HG02623 (cell line): ENCODE measurements around the gene CGREF1.

Experiments
- ATAC-seq: cut with Tn5 transposase; IDR thresholded peaks from one replicate; pipeline ENCODE4 v1.9.1; 2021; ENCODE audit warnings: moderate library complexity; ENCODE audit not compliant: unreplicated experiment

The CGREF1 gene

DNA sequence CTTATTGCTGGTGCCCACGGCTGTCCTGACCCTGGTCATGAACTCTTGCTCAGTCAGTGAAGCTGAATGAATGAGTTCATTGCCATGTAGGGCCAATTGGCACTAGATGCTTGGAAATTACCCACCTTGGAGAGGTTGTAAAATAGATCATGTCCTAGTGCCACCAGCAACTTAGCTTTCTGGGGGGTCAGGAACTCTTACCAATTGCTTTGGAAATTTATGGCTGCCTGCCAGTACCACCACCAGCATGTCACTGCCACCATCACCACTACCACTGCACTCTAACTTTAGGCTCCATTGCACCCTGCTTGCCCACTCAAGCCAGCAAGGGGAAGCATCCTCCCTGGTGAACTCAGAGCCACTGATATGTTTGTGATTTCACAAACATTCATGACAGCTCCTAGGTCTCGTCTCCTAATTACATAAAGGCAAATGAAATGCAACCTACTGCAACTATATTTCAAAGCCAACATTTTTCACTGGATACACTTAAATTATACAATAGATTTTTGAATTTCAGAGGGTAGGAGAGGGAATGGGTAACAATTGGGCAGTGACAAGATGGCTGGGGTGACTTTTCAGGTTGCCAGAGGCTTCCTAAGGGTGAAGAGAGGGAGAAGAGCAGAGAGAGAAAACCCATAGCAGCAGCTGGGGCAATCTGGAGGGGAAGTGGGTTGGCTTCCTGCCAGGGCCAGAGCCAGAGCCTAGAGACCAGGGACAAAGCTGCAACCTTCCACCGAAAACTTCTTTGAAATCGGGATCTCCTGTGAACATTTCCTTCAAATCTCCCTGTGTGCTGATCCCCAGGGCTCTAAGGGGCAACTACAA lies 44.0 kb downstream of the CGREF1 start:
- no peak for ATAC-seq

DNA sequence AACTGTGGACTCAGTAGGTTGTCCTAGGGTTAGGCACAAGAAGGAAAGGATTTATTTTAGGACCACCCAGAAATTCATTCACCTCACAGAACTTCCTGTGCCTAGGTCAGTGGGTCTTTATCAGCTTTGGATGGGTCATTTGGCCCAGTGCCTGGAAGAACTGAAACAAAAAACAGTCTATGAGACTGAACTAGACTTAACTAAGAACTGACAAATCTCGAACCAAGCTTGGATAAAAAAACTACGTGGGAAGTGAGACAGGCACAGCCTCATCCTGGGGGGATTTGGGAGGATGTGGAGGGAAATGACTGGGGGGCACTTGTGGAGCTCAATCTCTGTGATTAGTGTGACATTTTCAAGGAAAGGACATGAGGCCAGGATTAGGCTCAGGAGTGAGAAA lies 45.1 kb downstream of the CGREF1 start:
- ATAC-seq, result no peak

DNA sequence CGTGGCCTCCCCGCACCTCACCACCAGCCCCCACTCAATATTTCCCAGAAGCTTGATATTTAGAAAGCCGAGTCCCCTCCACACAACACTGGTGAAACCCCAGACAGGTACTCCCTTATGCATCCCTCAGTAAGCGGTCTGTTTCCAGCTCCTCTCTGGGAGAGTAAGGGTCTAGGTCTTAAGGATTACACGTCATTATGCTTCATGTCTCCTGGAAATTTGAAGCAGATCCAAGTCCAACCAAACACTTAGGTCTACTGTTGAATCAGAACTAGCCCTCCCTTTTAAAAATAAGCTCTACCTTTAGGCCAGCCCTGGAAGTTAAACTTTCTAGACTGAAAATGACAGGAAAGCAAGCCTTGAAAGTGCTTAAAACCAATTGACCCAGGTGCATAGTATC lies 46.0 kb downstream of the CGREF1 start:
- no peak for ATAC-seq

DNA sequence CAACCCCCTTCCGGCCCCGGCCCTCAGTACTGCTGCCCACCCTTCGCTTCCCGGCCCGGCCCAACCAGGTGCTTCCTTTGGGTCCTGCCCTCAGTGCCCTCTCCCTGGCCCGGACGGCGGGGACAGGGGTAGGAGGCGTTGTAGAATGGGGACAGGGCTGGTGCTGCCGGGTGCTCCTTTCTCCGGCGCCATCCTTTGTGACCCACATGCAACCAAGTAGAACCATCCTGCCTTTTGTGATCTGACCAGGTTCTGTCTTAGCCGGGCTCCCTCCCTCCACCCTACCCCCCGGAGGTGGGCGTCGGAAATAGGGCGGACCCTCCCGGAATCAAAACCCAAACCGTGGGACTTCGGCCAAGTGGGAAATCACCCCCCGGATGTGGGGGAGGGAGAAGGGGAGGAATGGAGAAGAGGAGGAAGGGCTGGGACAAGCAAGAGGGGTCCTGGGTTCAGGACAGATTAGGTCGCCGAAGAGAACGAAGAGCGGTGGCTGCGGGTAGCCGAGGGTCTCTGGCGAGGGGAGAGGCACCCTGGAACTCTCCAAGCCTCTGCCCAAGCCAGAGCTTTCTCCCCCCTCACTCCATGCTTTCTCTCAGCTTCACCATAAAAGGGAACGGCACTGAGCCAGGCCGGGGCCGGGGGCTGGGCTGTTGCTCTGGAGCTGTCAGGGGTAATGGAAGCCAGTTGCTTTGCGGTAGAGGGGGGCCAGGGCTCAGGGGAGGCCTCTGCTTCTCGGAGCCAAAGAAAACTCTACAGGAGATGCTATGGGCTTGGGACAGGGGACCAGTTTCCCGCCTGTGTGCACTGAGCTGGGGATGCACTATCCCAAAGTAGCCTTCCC lies 46.7 kb downstream of the CGREF1 start:
- ATAC-seq, result peak; percentile 7

DNA sequence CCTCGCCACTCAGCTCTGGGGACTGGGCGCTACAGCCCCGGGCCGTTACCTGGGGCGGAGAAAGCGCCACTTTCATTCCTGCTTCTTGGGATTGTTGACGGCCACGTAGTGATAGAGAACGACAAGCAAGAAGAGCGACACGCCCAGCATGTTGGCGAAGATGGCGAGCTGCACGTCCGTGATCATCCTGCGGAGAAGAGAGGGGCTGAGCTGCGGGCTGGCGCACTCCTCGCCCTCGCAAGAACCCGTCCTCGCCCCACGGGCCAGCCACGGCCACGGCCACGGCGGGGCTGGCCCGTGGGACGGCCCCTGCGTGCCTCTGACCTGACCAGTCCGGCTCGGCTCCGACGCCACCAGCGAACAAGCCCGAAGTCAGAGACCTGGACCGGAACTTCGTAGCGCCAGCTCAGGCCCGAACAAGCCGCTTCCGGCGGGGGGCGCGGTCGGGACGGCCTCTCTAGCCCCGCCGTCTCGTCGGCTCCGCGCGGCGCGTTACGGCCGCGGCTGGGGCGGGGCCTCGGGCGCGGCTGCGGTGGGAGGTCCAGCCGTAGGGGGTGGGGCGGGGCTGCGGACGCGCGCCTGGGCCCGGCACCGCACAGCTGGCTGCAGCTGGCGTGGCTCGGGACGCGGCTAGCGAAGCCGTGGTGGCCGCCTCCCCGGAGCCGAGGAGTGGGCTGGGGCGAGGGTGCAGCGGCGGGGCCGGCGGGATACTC lies 47.5 kb downstream of the CGREF1 start, which contains the start of gene OST4:
Gene OST4 (minus strand): TSS at position 378 of the 713 bp plus-strand sequence.
- ATAC-seq, result peak; percentile 81

DNA sequence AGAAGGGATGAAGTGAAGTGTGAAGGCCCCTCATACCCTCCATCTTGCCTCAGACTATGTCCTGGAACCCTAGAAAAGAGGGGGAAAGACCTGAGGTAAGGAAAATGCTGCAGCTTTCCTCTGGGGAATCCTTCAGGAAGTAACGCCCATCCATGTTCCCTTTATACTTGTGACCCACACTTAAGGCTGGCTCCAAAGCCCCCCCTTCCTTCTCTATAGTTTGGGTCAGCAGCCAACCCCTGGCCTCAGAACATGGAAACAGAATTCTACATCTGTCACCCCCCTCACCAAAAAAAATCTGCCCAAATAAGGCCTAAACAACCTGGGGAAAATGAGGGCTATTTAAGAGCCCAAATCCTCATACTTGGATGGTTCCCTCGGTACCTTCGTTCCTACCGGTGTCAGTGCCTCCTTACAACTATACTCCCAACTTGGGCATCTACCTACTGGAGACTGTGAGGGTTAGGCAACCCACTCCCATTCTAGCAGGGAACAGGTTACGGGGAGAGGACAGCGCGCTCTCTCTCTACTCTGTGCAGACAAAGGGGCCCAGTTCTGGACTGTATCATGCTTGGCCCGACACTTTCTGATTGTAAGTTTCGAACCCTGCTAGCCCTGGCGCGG lies 48.2 kb downstream of the CGREF1 start:
- ATAC-seq, result peak; percentile 1

DNA sequence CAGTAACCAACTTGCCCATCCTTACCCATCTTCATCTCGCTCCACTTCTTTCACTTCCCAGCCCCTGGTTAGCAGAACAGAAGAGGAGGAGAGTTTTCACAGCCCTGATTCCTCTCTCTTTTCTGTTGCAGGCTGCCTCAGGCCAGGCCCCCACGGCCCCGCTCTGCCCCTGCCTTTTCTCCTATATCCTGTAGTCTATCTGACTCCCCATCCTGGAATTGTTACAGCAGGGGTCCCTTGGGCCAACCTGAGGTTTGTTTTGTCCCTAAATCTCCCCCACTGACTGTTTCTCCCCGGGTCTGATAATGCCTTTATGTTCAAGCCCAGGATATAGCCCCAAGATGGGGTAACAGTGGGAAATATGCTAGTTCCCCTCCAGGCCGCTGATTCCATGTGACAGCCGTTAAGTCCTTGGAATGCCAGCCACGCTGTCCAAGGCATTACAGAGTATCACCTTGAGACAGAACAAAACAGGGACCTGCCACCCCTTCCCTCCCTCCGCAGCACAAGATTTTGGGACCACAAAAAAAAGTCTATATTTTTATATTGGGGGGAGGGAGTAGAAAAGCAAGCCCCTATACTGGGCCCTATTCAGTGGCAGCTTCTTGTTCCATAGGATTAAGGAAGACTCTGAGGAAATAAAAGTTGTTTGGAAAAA lies 48.8 kb downstream of the CGREF1 start:
- ATAC-seq, result no peak

DNA sequence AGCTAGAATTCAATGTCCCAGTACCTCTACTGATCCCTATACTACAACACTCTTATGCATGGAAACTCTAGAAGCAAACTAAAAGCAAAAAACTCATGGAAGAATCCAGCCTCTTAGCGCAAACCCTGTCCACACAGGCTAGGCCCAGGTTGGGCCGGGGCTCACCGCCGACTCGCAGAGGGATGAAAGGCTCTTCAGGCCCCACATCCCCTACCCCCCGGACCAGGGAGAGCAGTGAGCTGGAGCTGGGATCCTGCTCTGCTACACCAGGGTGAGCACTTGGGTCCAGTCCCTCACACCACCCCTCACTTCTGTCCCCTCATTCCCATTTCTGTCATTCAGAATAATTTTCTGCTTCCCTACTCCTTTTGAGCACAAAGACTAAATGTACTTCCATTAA lies 49.5 kb downstream of the CGREF1 start:
- no peak for ATAC-seq

DNA sequence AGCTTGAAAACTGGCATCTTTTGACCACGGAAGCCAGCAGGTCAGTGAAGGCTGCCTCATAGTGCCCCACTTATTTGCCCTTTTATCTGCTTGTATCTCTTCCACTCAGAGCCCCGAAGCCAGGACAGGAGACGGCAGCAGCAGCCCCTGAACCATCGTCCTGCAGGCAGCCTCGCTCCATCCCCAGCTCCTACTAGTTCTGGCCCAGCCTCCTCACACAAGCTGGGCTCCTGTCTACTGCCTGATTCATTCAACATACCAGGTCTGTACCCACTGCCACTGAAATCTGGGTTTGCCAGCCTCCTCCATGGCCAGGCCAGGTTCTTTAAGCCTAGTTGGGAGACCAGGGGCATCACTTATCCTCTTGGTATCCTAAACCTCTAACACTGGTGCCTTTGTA lies 51.5 kb downstream of the CGREF1 start:
- ATAC-seq, result no peak

DNA sequence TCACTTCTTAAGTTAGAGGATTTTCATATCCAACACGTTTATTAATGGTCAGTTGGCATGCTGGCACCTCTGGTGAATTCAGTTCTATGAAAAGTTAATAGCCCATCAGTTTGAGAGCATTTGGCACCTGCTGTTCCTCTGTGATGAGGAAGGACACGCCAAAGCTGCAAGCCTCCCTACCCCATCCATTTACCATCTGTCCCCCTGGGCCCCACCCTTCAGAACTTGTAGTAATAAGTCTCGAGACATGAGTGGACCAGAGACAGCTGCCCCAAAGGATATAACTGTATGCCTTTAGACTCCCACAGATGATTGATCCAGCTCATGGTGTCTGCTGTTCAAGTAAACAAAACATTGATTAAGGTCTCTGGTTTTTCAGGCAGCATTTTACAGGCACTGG lies 53.8 kb downstream of the CGREF1 start:
- no peak for ATAC-seq

DNA sequence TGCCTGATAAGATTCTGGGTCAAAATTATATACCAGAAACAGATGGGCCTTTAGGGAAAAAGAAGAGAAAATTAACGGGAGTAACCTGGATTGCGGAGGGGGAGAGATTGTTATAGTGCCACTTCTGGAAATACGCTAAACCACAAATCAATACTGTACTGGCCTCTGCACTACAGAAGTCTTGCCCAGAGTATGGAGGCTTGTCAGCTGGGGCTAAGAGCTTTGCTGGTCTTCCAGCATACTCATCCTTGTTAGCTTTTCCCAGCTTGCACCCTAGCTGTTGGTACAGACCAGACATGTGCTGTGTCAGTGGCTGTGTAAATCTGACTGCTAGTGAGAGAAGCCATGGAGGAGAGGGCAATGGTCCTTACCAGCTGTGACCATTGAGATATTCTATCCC lies 58.6 kb downstream of the CGREF1 start:
- ATAC-seq, result no peak

DNA sequence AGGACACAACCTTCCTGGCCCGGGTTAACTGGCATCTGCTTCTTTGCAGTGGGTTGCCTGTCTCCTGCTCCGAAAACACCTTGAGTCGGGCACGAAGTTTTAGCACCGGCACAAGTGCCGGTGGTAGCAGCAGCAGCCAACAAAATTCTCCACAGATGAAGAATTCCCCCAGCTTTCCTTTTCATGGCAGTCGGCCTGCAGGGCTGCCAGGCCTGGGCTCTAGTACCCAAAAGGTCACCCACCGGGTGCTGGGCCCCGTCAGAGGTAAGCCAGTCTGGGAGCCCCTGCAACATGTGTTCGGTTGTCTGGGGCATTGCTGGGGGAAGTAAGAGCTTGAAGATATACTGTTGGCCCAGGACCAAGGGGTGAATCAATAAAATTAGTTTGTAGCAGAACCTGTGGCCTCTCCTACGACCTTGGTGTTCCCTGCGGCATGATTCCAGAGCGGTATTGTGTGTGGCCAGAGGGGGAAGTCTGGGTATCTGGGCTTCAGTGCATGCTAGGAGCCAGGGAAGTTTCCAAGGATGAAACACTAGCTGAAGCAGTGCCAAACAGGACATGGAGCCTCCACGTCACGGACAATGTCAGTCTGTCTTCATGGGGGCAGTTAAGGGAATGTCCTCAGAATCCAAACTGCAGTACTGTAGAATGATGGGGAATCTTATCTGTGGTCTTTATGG lies 59.6 kb downstream of the CGREF1 start:
- ATAC-seq, result no peak

DNA sequence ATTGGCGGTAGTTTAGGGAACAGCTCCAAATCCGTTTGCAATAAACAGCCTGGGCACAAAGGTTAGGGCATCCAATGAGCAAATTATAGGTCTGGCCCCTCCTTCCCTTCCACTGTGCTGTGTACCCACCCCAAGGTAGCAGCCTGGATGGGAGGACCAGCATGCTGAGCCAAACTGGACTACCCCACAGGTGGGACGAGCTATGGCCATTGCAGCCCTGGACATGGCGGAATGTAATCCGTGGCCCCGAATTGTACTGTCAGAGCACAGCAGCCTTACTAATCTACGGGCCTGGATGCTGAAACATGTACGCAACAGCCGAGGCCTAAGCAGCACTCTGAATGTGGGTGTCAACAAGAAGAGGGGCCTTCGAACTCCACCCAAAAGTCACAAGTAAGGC lies 60.7 kb downstream of the CGREF1 start:
- no peak for ATAC-seq

DNA sequence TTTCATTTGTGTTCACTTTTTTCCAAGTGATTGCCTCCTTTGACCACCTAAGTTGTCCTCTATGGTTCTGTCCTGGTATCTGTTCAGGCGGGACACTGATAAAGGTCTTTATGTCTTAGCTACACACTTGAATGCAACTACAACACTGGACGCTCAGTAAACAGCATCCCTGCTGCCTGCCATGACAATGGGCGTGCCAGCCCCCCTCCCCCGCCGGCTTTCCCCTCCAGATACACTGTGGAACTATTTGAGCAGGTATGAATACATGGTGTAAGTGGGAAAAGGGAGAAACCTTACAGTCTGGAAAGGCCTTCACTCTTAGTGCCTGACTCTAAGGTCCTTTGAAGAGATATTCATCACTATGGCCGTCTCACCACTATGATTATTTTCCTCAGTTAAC lies 61.7 kb downstream of the CGREF1 start:
- no peak for ATAC-seq

DNA sequence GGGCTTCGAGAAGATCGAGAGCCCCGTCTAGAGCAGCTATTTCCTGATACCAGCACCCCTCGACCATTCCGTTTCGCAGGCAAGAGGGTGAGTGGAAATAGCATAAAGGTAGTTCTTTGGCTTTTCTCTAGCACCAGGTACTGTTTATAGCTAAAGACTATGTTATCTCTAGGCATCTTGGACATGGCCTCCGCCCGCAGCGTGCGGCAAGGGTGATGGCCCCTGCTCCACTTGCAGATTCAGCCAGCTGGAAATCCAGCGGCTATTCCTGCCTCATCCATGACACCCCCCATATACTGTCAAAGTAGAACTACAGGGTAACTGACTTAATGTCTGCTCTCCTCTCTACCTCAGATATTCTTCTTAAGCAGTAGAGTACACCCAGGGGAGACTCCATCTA lies 64.2 kb downstream of the CGREF1 start:
- ATAC-seq, result no peak

DNA sequence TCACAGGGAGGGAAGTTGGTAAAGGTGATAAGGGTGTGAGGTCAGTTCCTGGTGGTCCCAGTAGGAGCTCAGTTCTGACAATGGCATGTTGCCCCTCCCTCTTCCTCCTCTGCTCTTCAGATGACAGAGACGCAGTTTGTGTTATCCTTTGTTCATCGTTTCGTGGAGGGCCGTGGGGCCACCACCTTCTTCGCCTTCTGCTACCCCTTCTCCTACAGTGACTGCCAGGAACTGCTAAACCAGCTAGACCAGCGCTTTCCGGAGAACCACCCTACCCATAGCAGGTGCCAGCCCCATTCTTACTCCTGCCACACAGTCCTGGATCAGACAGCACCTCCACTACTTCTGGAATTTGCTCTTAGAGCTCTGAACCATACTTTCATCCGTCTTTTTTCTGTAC lies 65.2 kb downstream of the CGREF1 start:
- ATAC-seq, result no peak

DNA sequence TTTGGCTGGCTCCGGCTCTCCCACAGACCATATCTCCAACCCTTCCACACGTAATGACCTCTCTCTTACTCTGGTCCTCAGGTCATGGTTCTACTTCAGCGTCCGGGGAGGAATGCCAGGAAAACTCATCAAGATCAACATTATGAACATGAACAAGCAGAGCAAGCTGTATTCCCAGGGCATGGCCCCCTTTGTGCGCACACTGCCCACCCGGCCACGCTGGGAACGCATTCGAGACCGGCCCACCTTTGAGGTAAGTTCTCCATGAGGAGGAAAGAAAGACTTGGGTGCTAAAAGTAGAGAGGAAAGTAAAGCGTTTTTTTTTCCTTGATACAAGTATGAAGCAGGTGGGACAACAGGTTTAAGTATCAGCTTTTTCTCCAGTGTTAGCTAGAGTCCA lies 65.6 kb downstream of the CGREF1 start:
- no peak for ATAC-seq

DNA sequence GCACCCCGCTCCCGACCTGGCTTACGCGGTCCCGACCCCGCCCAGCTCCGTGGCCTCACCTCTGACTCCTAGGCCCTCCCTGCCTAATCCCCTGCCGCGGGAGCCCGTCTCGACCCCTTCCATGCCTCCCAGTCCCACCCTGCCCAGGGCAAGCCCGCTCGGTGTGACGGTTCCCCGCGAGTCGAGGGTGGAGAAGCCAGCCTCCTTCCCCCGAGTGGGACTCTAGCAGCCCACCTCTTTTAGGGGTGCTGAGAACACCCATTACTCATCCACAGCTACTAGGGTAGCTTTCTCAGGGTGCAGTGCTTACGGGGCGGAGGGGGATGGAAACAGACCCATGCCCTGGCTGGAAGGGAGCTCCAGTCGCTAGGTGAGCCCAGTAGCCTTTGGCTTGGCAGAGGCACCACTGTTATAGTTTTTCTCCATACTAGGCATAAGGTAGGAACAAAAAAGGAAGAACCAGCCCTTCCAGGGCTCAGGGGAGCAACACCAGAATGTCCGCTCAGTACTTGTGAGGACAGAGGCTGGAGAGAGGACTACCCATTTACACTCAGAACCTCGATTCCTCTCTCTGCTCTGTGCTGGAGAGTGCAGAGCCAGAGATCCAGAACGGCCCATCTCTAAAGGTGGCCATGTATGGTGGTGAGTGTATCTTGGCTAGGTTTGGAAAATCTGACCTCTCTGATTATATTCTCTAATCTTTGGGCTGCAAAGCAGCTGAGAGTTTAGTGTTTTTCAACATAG lies 66.9 kb downstream of the CGREF1 start:
- ATAC-seq, result no peak
